NCI-H345 treated with DMSO at 0.1 percent for 48 hours (cell line): ENCODE results near the gene MTCL1.
A peak's percentile ranks its signal among the peaks of the same experiment; 100 is the strongest.

Experiments
- DNase-seq: peaks from one replicate; lab custom pipeline; 2025; ENCODE audit not compliant: unreplicated experiment; lab: John Stamatoyannopoulos, UW

Gene MTCL1

DNA sequence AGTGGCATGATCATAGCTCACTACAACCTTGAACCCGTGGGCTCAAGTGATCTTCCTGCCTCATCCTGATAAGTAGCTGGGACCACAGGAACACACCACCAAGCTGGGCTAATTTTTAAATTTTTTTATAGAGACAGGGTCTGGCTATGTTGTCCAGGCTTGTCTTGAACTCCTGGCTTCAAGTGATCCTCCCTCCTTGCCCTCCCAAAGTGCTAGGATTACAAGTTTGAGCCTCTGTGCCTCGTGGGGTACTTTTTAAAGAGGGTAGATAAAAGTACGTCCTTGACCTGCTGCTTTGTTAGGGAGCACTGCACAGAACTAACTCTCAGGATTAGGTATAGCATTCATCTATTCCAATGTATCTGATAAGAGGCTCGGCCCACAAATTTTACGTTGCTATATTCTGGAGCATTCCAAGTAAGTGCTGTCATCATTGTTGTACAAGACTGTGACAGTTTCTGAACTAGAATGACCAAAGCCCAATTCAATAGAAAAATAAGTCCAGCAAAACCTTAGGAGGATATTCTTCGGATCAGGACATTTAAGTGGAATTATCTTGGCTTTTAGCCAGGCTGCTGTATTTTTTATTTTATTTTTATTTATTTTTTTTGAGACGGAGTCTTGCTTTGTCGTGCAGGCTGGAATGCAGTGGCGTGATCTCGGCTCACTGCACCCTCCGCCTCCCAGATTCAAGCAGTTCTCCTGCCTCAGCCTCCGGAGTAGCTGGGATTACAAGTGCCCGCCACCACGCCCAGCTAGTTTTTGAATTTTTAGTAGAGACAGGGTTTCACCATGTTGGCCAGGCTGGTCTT lies 4.1 kb downstream of the MTCL1 start:
- no peak for DNase-seq

DNA sequence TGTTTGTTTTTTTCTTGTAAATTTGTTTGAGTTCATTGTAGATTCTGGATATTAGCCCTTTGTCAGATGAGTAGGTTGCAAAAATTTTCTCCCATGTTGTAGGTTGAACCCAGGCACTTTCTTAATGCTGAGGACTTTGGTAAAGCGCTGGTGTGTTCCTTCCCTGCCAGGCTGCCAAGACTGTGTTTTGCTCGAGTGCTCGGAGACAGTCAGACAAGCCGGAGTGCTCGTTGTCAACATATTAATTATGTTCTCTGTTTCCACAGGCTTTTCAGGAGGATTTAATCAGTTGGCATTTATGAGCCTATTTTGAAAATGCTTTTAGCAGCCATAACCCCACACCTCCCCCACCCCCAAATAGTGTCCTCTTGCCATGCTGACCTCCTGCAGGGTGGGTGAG lies 6.4 kb downstream of the MTCL1 start:
- no peak for DNase-seq

DNA sequence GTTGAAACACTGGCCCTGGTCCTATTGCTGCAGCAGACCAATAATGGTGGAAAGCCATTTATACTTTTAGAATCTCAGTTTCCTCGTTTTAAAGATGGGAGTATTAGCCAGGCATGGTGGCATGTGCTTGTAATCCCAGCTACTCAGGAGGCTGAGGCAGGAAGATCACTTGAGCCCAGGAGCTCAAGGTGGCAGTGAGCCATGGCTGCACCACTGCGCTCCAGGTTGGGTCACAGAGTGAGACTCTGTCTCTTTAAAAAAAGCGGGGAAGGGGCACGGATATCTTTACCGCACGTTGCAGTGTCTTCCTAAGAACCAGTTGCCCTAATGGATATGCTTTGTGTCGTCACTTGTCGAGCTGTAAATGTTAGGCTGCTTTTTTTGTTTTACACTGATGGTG lies 8.3 kb downstream of the MTCL1 start:
- no peak for DNase-seq

DNA sequence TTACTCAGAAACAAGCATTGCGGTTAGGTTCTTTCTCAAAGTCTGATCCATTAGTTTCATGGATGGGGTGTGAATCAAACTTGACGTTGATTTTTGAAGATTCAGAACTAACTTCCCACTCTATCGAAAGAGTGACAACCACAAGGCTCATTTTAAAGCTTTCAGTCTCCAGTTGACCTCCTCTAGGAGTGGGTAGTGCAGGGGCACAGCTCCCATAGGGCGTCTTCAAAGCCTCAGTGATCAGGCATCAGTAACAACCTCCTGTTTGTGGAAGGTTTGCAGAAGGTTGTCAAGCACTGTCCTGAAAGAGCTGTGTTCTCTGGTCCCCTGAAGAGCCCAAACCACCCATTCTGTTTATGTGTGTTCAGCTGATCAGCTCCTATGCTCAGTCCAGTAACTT lies 10.2 kb downstream of the MTCL1 start:
- DNase-seq = no peak

DNA sequence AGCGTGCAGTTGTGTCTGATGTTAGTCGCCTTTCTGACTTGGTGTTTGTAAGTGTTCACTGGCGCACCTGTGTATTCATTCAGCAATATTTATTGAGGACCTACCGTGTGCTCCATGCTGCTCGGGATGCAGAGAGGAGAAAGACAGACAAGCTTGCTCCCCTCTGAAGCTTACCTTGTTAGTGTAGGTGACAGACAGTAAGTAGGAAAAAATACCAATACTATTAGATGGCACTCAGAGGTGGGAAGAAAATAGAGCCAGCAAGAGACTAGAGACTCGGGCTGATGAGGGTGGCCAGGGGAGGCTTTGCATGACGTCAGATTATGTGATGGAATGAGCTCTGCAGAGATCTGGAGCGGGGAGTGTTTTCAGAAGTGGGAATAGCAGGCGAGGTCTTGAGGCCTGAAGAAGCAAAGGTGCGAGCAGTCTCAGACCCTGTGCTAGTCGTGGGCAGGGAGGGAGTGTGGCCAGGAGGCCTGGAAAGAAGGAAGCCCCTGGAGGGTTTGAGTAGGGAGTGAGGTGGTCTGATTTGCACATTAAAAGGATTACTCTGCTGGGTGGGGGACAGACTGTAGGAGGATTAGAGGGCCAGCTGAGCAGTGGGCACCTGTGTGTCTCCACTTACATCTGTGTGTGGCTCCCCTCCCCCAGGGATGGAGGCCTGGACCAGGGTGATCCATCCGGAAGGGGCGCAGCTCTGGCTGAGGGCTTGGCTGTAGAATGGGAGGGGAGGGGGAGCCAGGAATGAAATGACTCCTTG lies 11.8 kb downstream of the MTCL1 start:
- DNase-seq = no peak

DNA sequence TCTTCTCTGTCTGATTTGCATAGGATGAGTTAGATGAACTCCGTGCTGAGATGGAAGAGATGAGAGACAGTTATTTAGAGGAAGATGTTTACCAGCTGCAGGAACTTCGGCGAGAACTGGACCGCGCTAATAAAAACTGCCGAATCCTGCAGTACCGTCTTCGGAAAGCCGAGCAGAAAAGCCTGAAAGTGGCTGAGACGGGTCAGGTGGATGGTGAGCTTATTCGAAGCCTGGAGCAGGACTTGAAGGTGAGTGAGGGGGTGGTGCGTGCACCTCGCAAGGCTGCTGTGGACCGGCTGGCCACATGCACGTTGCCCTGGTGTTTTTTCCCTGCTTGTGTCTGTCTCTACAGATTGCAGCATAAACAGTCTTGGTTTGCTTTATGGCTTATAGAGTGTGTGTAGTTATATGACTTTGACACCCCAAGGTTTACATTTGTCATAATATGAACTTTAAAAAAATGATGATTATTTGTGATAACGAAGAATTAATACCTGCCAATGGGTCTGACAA lies 13.1 kb downstream of the MTCL1 start:
- no peak for DNase-seq

DNA sequence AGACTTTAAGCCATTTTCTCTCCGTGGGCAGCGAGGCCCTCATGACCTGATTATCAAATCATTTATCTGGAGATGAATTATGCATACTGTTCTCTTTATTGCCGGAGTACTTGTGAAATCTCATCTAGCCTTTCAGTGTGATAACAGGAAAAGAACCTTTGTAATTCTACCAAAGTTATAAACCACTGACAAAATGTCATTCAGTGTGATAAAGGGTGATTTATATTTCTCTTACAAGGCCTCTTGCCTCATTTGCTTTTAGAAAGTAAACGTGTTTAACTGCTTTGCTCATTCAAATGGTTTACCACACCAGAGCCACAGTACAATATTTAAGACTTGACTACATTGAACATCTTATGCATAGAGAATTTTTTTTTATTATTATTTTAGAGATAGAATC lies 13.8 kb downstream of the MTCL1 start:
- no peak for DNase-seq

DNA sequence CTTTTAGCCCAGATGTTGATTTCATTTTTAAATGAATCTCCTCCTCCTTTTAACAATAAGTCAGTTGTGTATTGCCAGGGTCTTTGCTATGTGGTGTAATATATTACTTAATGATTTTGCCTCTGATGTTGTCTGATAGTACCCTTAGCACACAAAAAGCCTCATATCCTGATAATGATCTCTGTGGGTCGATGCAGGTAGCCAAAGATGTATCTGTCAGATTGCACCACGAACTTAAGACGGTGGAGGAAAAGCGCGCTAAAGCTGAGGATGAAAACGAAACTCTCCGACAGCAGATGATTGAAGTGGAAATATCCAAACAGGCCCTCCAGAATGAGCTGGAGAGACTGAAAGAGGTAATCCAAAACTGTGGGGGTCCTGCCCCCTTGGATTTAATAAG lies 14.8 kb downstream of the MTCL1 start:
- DNase-seq = no peak

DNA sequence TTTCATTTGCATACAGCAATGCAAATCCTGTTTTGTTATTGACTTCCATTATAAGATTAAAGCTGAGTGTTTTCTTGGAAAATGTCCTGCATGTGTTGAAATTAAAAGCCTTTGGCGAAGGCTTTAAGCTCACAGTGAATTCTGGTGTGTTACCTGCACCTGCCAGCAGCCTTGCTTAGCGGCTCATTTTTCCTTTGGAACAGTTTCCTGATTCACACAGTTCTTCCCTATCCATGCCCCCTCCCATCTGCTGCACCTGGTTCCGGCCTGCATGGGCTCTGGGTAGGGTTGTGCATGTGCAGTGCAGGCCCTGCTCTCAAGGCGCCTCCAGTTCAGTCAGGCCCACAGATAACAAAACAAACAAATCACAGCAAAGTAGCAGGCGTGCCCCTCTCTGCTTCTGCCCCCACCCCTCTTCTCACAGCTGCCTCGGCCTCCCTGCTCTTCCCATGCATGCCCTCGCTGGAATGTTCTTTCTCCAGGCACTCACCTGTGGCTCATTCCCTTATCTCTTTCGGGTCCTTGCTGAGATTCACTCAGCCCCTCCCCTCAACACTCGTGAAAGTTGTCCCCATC lies 15.8 kb downstream of the MTCL1 start:
- no peak for DNase-seq

DNA sequence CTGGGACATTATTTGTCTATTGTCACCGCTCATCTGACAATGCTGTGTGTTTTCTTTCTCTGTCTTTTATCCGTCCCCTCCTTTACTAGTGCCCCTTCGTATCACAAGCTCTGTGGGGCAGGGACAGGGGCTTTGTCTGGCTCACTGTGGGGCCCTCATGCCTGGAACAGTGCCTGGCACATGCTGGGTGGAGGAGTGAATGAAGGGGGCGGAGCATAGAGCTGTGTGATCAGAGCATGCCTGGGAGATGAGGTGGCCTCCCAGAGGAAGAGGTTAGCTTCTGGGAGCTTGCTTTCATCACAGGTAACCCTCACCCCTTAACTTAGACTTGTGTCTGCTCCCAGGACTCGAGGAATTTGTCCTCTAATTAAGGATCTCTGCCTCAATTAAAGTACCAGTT lies 16.4 kb downstream of the MTCL1 start:
- DNase-seq = no peak

DNA sequence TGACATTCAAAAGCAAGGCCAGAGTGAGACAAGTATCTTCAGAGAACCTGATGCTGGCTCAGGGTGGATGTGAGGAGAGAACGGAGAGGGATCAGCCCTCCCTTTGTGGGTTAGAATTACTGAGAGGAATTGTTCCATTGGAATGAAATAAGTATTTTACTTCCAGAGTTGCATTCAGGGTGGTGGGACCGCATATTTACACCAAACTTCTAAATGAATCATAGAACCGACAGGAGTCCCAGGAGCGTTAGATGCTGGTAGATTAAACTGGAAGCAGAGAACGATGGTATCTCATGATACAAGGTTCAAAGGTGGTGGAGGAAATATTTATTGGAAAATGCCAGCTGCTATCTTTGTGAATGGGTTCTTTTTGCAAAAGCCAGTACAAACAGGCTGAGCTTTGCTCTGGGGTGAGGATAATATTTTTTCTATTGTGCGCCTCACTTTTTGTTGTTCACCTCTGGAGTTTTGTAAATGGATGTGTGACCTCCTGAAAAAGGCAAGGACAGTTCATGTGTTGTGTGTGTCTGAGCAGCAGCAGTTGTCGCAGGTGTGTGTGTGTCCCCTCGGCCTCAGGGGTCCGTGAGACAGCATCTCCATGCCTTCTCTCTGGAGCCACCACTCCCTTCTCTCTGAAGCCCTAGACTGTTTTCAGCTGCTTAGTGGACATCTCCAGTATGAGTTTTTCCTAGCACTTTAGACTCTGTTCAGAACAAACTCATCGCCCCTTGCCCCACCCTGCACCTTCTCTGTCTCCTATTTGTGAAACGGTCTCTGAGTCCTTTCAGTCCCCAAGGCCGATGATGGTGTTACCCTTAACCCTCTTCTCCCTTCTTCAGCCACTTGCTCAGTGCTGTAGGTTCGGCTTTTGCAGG lies 17.8 kb downstream of the MTCL1 start:
- DNase-seq = no peak

DNA sequence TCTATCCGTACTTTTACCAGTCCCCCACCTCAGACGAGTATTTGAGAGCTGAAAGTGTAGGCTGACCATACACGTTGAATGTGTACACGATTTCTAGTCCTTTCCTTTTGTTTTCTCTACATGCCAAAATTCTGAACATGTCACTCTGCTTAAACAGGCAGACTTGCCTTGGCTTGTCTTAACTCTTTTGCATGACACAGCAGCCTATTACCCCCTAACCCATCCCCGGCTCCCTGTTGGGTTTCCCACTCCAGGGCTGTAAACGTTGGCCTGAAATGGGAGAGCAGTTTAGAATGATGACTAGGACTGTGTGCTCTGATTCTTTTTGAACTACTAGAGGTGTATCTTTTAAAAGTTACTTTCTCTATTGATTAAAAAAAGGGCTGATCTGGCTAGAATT lies 19.1 kb downstream of the MTCL1 start:
- DNase-seq = peak; percentile 23

DNA sequence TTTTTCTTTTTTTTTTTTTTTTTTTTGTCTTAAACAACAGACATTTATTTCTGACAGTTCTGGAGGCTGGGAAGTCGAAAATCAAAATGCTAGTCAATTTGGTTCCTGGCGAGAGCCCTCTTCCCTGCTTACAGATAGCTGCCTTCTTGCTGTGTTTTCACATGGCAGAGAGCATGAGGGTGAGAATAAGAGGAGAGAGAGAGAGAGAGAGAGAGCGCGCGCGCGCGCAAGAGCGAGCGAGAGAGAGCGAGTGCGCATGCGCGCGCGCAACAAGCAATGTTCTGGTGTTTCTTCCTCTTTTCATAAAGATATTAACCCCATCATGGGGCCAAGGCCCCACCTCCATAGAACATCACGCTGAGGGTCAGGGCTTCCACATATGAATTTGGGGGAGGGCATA lies 20.9 kb downstream of the MTCL1 start:
- no peak for DNase-seq

DNA sequence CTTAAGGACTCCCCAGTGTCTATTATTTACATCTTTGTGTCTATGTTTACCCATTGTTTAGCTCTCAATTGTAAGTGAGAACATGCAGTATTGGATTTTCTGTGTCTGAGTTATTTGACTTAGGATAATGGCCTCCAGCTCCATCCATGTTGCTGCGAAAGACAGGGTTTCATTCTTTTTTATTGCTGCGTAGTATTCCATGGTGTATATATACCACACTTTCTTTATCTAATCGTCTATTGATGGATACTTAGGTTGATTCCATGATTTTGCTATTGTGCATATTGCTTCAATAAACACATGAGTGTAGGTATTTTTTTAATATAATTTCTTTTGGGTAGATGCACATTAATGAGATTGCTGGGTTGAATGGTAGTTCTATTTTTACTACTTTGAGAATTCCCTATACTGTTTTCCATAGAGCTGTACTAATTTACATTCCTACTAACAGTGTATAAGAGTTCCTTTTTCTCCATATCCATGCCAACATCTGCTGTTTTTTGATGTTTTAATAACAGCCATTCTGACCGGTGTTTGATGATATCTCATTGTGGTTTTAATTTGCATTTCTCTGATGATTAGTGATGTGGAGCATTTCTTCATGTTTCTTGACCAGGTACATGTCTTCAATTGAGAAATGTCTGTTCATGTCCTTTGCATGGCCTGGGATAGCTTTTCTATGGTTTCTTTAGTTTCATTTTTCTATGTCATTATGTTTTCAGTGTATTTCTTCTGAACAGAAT lies 21.8 kb downstream of the MTCL1 start:
- no peak for DNase-seq

DNA sequence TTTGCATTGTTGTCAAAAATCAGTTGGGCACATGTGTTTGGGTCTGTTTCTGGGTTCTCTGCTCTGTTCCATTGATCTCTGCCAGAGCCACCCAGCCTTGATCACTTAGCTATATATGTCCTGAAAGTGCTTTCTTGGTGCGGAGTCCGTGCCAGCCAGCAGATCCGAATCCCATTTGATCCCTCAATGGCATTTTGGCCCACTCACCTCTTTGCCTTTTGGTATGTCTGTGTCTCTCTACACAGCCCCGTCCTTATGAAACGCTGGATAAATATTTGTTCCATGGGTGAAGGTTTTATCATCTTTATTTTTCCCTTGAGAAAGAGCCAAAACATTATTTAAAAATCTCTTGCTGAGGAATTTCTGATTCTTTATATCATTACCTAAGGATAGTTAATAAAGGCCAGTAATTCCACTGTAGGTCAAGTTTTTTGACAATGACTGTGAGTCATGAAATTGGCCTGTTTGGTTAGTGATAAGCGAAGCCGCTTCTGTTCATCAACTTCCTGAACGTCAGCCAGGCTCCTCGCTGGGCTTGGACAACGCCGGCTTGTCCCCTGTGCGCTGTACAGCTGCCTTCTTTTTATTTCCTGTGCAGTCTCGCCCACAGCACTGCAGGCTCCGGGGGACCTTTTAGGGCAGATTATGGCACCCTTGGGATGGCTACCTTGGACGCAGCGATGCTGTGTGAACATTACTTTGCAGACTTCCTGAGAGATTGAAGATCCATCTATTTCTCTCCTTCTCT lies 24.9 kb downstream of the MTCL1 start:
- DNase-seq = no peak

DNA sequence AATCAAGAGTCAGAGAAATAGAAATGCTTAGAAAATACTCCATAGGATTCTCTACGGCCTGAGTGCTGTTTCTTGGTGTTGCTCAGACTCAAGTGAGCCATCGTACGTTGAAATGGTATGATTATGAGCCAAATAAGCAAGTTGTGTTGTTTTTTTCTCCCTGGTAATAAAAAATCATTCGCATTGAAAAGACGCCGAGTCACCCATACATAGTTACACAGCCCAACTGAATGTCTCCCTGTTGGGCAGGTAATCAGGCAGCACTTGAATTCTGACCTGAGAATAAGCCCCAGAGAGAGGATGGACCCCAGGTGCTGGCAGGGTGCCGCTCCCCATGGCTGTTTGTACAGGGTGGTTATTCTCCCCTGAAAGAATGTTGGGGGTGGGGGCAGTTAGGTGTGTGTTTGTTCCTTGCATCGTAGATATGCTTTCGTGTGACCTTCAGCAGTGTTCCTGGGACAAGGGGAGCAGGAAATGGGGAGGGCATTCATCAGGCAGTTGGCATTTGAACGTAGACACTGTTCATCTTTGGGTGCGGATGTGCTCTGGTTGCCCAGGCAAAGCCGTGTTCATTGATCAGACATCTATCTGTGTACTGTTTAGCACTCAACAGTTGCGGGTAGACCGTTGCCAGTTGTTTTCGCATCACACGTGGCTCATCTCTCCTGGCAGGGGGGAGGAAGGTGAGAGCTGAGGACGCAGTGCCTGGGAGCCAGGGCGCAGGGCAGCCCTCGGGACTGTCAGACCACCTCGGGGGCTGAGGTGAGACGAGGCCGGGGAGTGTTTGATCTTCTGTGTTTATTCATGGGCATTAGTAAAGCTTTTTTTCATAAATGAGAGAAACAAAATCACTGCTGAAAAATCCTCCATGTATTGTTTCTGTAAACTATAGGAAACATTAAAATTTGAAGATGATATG lies 27.3 kb downstream of the MTCL1 start:
- DNase-seq = no peak

DNA sequence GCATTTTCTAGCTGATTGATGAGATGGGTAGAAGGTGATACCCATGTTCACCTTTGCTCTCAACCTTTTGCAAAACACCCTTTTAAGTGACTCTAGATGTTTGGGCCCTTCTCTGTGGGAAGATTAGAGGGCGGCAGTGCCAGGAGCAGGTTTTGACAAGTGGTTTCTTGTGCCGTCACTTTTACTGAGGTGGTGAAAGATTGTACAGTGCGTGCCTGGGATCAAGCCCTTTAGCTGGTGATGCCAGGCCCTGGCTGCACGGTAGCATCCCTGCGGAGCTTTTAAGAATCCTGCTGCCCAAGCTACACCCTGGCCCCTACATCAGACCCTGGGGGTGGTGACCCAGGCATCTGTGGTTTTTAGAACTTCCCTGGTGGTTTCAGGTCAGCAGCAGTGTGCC lies 29.1 kb downstream of the MTCL1 start:
- DNase-seq = no peak

DNA sequence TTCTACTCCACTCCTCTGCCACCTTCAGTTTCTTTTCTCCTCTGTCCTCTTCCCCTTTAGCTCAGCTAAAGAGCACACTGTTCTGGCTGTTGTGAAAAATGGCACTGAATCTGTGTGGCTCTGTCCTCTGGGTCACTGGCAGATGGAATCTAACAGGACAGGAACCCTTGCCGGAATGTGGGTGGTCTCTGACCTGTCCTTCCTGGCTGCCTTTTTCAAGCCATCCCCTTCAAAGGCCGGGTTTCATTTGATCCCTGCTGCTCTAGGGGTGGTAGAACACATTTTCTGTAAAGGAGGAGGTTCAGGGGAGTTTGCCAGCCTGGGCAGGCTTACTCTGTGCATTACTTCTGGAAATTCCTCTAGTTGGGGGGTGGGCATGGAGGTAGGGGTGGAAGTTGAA lies 29.9 kb downstream of the MTCL1 start:
- DNase-seq = no peak

DNA sequence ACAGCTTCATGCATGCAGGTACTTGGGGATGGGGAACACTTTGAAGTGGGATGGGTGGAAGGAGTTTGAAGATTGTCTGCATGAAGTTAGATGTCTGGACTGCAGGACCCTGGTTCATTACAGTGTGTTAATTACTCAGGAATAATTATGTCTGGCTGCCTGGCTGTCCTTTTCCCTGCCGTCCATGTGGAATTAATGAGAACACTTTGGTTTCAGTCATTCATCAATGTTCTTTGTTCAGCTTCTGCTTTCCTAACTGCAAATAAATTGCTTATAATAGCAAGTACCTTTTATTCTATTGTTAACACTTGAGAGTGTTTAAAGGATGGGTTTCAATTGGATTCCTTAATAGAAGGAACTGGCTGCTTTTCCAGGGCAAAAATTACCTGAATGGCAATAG lies 35.8 kb downstream of the MTCL1 start:
- no peak for DNase-seq
